ENCODE results near the gene DPYSL3. TPM values are rescaled to one million over a fixed set of nuclear protein-coding genes. Genes with fewer than 3 reads are reported as not detected.

DPYSL3 gene
- total RNA-seq, 1 experiment from 2014 or later: 17.2 TPM

GRCh38 chr5:147407094-147407681 is 102.7 kb downstream of the DPYSL3 start:
- Histone ChIP-seq H3K9ac (ENCODE audit: low read length) (no peak overlapping the region), H3K4me1 (ENCODE audit: control insufficient read depth in 1 of 2, insufficient read depth in 2 of 2, low read length in 2 of 2) (peaks cover 15 to 25% of the 10 kb centered on the region in 2 experiments), H3K9me2 (ENCODE audit: insufficient read depth) (no peaks in the 10 kb centered on the region), H3K9me3 (ENCODE audit: control insufficient read depth in 1 of 2, insufficient read depth in 1 of 2, low read depth in 1 of 2, low read length in 2 of 2) (no peaks in the 10 kb centered on the region), H3K27ac (ENCODE audit: low read depth, low read length) (no peak overlapping the region), H2AFZ (ENCODE audit: low read depth, low read length, poor library complexity, severe bottlenecking) (no peak overlapping the region), H3K27me3 (ENCODE audit: insufficient read depth, low read length) (no peaks in the 10 kb centered on the region), H3K79me2 (ENCODE audit: insufficient read depth, low read length) (no peaks in the 10 kb centered on the region), H3K4me2 (ENCODE audit: low read length) (no peak overlapping the region), H3K36me3 (ENCODE audit: control insufficient read depth in 1 of 2, insufficient read depth in 2 of 2, low read length in 2 of 2) (no peaks in the 10 kb centered on the region), H3K4me3 (replicated peaks in 1 of 2; ENCODE audit: low read depth in 1 of 2, low read length in 2 of 2) (no peak overlapping the region), H4K20me1 (ENCODE audit: insufficient read depth) (no peaks in the 10 kb centered on the region)
- ChIA-PET CTCF (no interaction called here), POLR2A (no interaction called here), RAD21 (ENCODE audit: low non-redundant PET in 1 of 2, low total read pairs in 2 of 2, uncharacterized antibody in 2 of 2, unreplicated experiment in 2 of 2) (no interaction called here)
- ATAC-seq (no peak), DNase-seq (ENCODE audit: low read depth, low spot score) (no peak)
- TF ChIP-seq ZNF274 (IDR thresholded peaks at IDR 0.05; ENCODE audit: low read depth, low read length) (no peak), ZFX (IDR thresholded peaks at IDR 0.05) (no peak), CBX3 (IDR thresholded peaks at IDR 0.05; ENCODE audit: low read depth) (no peak), TCF7L2 (IDR thresholded peaks at IDR 0.05; ENCODE audit: borderline replicate concordance, extremely low read depth, insufficient read depth, insufficient read length) (no peak)
- TF ChIP-seq, protein P1, sequence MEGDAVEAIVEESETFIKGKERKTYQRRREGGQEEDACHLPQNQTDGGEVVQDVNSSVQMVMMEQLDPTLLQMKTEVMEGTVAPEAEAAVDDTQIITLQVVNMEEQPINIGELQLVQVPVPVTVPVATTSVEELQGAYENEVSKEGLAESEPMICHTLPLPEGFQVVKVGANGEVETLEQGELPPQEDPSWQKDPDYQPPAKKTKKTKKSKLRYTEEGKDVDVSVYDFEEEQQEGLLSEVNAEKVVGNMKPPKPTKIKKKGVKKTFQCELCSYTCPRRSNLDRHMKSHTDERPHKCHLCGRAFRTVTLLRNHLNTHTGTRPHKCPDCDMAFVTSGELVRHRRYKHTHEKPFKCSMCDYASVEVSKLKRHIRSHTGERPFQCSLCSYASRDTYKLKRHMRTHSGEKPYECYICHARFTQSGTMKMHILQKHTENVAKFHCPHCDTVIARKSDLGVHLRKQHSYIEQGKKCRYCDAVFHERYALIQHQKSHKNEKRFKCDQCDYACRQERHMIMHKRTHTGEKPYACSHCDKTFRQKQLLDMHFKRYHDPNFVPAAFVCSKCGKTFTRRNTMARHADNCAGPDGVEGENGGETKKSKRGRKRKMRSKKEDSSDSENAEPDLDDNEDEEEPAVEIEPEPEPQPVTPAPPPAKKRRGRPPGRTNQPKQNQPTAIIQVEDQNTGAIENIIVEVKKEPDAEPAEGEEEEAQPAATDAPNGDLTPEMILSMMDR (IDR thresholded peaks at IDR 0.05 in 2 of 3, conservative IDR thresholded peaks at IDR 0.05 in 1 of 3; ENCODE audit: borderline replicate concordance in 1 of 3, insufficient read depth in 1 of 3, low read depth in 2 of 3, low read length in 2 of 3): no peak
- intact Hi-C loops (cut with micrococcal nuclease): no loop called here
- no TSS peak for BruUV-seq (replicated peaks)

DNA sequence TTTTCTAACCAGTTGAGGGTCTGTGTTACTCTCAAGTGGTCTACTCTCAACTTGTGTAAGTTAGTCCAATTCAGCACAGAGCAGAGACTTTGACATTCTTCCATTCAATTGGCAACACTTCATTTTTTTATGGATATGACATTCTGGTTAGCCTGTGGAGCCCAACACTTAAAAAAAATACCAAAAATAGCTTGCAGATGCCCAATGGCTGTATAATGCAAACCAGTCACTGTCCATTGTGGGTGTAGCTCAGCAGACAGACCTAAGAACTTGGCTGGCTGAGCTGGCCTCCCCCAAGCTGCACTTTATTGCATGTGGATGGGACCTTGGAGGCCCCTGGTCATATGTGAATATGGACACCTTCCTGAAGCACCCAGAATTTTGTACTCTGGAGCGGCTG is 103.2 kb downstream of the DPYSL3 start:
- no peak for TF ChIP-seq JUND (IDR thresholded peaks at IDR 0.05)
- TF ChIP-seq ZFX (IDR thresholded peaks at IDR 0.05): no peak
- no peak for ATAC-seq
- intact Hi-C loops (cut with micrococcal nuclease): no loop called here
- H3K36me3 ChIP-seq (ENCODE audit: control insufficient read depth in 1 of 2, insufficient read depth in 2 of 2, low read length in 2 of 2): no peaks in the 10 kb centered on the region
- no peaks in the 10 kb centered on the region for H4K20me1 ChIP-seq (ENCODE audit: insufficient read depth)
- no peaks in the 10 kb centered on the region for H3K9me3 ChIP-seq (ENCODE audit: control insufficient read depth in 1 of 2, insufficient read depth in 1 of 2, low read depth in 1 of 2, low read length in 2 of 2)
- H3K27ac ChIP-seq (ENCODE audit: low read depth, low read length): no peak overlapping the region
- no peak for DNase-seq (ENCODE audit: low read depth, low spot score)
- H3K9me2 ChIP-seq (ENCODE audit: insufficient read depth): no peaks in the 10 kb centered on the region
- H3K27me3 ChIP-seq (ENCODE audit: insufficient read depth, low read length): no peaks in the 10 kb centered on the region
- H3K4me1 ChIP-seq (ENCODE audit: control insufficient read depth in 1 of 2, insufficient read depth in 2 of 2, low read length in 2 of 2): peaks cover 15 to 25% of the 10 kb centered on the region in 2 experiments
- no peak overlapping the region for H2AFZ ChIP-seq (ENCODE audit: low read depth, low read length, poor library complexity, severe bottlenecking)
- no peak overlapping the region for H3K4me2 ChIP-seq (ENCODE audit: low read length)
- no peaks in the 10 kb centered on the region for H3K79me2 ChIP-seq (ENCODE audit: insufficient read depth, low read length)
- RAD21 ChIA-PET (ENCODE audit: low non-redundant PET in 1 of 2, low total read pairs in 2 of 2, uncharacterized antibody in 2 of 2, unreplicated experiment in 2 of 2): no interaction called here
- CTCF ChIA-PET: no interaction called here
- H3K4me3 ChIP-seq (replicated peaks in 1 of 2; ENCODE audit: low read depth in 1 of 2, low read length in 2 of 2): no peak overlapping the region
- no TSS peak for BruUV-seq (replicated peaks)
- POLR2A ChIA-PET: no interaction called here
- H3K9ac ChIP-seq (ENCODE audit: low read length): no peak overlapping the region
